T-helper 17 cell (primary cell): ENCODE data around the gene RRP1. TPM values are rescaled to one million over a fixed set of nuclear protein-coding genes. Genes with fewer than 3 reads are reported as not detected.
A peak's percentile ranks its signal among the peaks of the same experiment; 100 is the strongest.

ENCODE experiments used
- ATAC-seq: fragments of 150-1000 bp; cut with Tn5 transposase; 2 replicates; pipeline ENCODE4 v1.10.0; 2021; ENCODE audit warnings: mild to moderate bottlenecking, moderate library complexity
- DNase-seq, 3 donors: peaks; one replicate each; pipeline versions ENCODE4 v3.0.0 to v3.0.0-alpha.2; 2020 to 2021
- H3K9me3 ChIP-seq: one replicate; pipeline ENCODE4 v1.7.0; 2013; ENCODE audit warnings: low read length, mild to moderate bottlenecking; ENCODE audit not compliant: control insufficient read depth, poor library complexity, severe bottlenecking
- H3K27ac Mint-ChIP-seq: one replicate; pipeline ENCODE4 v1.8.0; 2022; ENCODE audit warnings: mild to moderate bottlenecking, moderate library complexity, mixed read lengths
- H3K27me3 Mint-ChIP-seq: one replicate; pipeline ENCODE4 v1.8.0; 2022; ENCODE audit warnings: mixed read lengths
- H3K36me3 Mint-ChIP-seq: one replicate; pipeline ENCODE4 v1.8.0; 2022; ENCODE audit warnings: low read depth, mixed read lengths
- H3K4me1 Mint-ChIP-seq: one replicate; pipeline ENCODE4 v1.8.0; 2022; ENCODE audit warnings: mild to moderate bottlenecking, mixed read lengths
- H3K4me3 Mint-ChIP-seq: one replicate; pipeline ENCODE4 v1.8.0; 2022; ENCODE audit warnings: mild to moderate bottlenecking, moderate library complexity, mixed read lengths
- total RNA-seq, 4 donors: library from RNA in 2 of 4; stranded (reverse) in 2 of 4; gene quantifications; one replicate each; pipeline ENCODE4 v1.2.3 and lab custom pipeline; 2022 to 2026

Gene RRP1
- total RNA-seq, 2 donors from 2014 or later: 20.5 to 23.2 TPM

- no peaks in the 10 kb centered on the region for H3K4me1 Mint-ChIP-seq
- H3K4me3 Mint-ChIP-seq: no peak overlapping the region
- DNase-seq: no peak
- ATAC-seq: no peak
- no peaks in the 10 kb centered on the region for H3K36me3 Mint-ChIP-seq
- H3K9me3 ChIP-seq: no peaks in the 10 kb centered on the region
- no peaks in the 10 kb centered on the region for H3K27me3 Mint-ChIP-seq
- H3K27ac Mint-ChIP-seq: no peak overlapping the region
Measured at GRCh38 chr21:43764576-43765495, 24.5 kb upstream of the RRP1 start.

- DNase-seq: no peak
Measured at GRCh38 chr21:43766734-43767497, 22.5 kb upstream of the RRP1 start.

GRCh38 chr21:43767498-43767983 is 21.8 kb upstream of the RRP1 start:
- H3K27ac Mint-ChIP-seq: no peak overlapping the region
- peak overlapping the region; percentile 45 for H3K4me3 Mint-ChIP-seq

More at GRCh38 chr21:43766734-43767497, 22.5 kb upstream of the RRP1 start:
- H3K9me3 ChIP-seq: no peaks in the 10 kb centered on the region
- no peak overlapping the region for H3K27ac Mint-ChIP-seq
- ATAC-seq: peak; percentile 10
- no peaks in the 10 kb centered on the region for H3K27me3 Mint-ChIP-seq
- peak overlapping the region; percentile 45 for H3K4me3 Mint-ChIP-seq
- H3K4me1 Mint-ChIP-seq: peaks cover 7% of the 10 kb centered on the region
- H3K36me3 Mint-ChIP-seq: no peaks in the 10 kb centered on the region

GRCh38 chr21:43767984-43768867 is 21.2 kb upstream of the RRP1 start:
- Mint-ChIP-seq H3K4me1 (peaks cover 9% of the 10 kb centered on the region), H3K27ac (no peak overlapping the region), H3K27me3 (no peaks in the 10 kb centered on the region), H3K4me3 (peak overlapping the region; percentile 56), H3K36me3 (no peaks in the 10 kb centered on the region)
- DNase-seq: no peak
- no peaks in the 10 kb centered on the region for H3K9me3 ChIP-seq
- no peak for ATAC-seq

More at GRCh38 chr21:43767498-43767983, 21.8 kb upstream of the RRP1 start:
- H3K4me1 Mint-ChIP-seq: peaks cover 7% of the 10 kb centered on the region
- no peak for DNase-seq
- no peaks in the 10 kb centered on the region for H3K9me3 ChIP-seq
- no peaks in the 10 kb centered on the region for H3K27me3 Mint-ChIP-seq
- no peak for ATAC-seq
- H3K36me3 Mint-ChIP-seq: no peaks in the 10 kb centered on the region

- H3K9me3 ChIP-seq: no peaks in the 10 kb centered on the region
- H3K4me3 Mint-ChIP-seq: peak overlapping the region; percentile 56
- ATAC-seq (no peak), DNase-seq (no peak)
- no peaks in the 10 kb centered on the region for H3K27me3 Mint-ChIP-seq
- H3K36me3 Mint-ChIP-seq: peaks cover 2% of the 10 kb centered on the region
- H3K27ac Mint-ChIP-seq: no peak overlapping the region
- H3K4me1 Mint-ChIP-seq: peaks cover 12% of the 10 kb centered on the region
Measured at GRCh38 chr21:43768868-43769167, 20.6 kb upstream of the RRP1 start.

- Mint-ChIP-seq H3K4me1 (peaks cover 15% of the 10 kb centered on the region), H3K4me3 (peak overlapping the region; percentile 50), H3K36me3 (peaks cover 2% of the 10 kb centered on the region), H3K27me3 (no peaks in the 10 kb centered on the region), H3K27ac (no peak overlapping the region)
- no peak for DNase-seq
- H3K9me3 ChIP-seq: no peaks in the 10 kb centered on the region
- ATAC-seq: no peak
Measured at GRCh38 chr21:43769325-43769958, 19.9 kb upstream of the RRP1 start.

- Mint-ChIP-seq H3K27ac (no peak overlapping the region), H3K36me3 (peaks cover 2% of the 10 kb centered on the region), H3K4me1 (peaks cover 19% of the 10 kb centered on the region), H3K27me3 (no peaks in the 10 kb centered on the region), H3K4me3 (no peak overlapping the region)
- ATAC-seq: no peak
- no peak for DNase-seq
- no peaks in the 10 kb centered on the region for H3K9me3 ChIP-seq
Measured at GRCh38 chr21:43770066-43770655, 19.2 kb upstream of the RRP1 start.

GRCh38 chr21:43771199-43771675 is 18.1 kb upstream of the RRP1 start:
- H3K9me3 ChIP-seq: no peaks in the 10 kb centered on the region
- Mint-ChIP-seq H3K4me1 (peaks cover 21% of the 10 kb centered on the region), H3K27ac (no peak overlapping the region), H3K27me3 (no peaks in the 10 kb centered on the region), H3K36me3 (peaks cover 2% of the 10 kb centered on the region), H3K4me3 (no peak overlapping the region)
- ATAC-seq (no peak), DNase-seq (no peak)

GRCh38 chr21:43771698-43772424 is 17.5 kb upstream of the RRP1 start:
- H3K36me3 Mint-ChIP-seq: peaks cover 2% of the 10 kb centered on the region
- H3K4me3 Mint-ChIP-seq: no peak overlapping the region
- H3K4me1 Mint-ChIP-seq: peaks cover 21% of the 10 kb centered on the region
- no peak for ATAC-seq
- no peaks in the 10 kb centered on the region for H3K27me3 Mint-ChIP-seq
- H3K9me3 ChIP-seq: no peaks in the 10 kb centered on the region
- no peak for DNase-seq
- H3K27ac Mint-ChIP-seq: no peak overlapping the region

GRCh38 chr21:43772425-43772821 is 17.0 kb upstream of the RRP1 start:
- Mint-ChIP-seq H3K27ac (no peak overlapping the region), H3K36me3 (peaks cover 2% of the 10 kb centered on the region), H3K4me3 (no peak overlapping the region), H3K27me3 (no peaks in the 10 kb centered on the region), H3K4me1 (peaks cover 22% of the 10 kb centered on the region)
- no peak for DNase-seq
- no peak for ATAC-seq
- no peaks in the 10 kb centered on the region for H3K9me3 ChIP-seq

GRCh38 chr21:43774163-43774562 is 15.2 kb upstream of the RRP1 start:
- H3K27ac Mint-ChIP-seq: no peak overlapping the region
- ATAC-seq: no peak

More at GRCh38 chr21:43774163-43774562, 15.2 kb upstream of the RRP1 start:
- H3K9me3 ChIP-seq: no peaks in the 10 kb centered on the region
- H3K27me3 Mint-ChIP-seq: no peaks in the 10 kb centered on the region
- peaks cover 2% of the 10 kb centered on the region for H3K36me3 Mint-ChIP-seq
- H3K4me1 Mint-ChIP-seq: peaks cover 33% of the 10 kb centered on the region
- peak overlapping the region; percentile 93 for H3K4me3 Mint-ChIP-seq
- DNase-seq: no peak
